Glutamatergic neuron (in vitro differentiated cells): ENCODE data around the gene ASF1A. TPM values are rescaled to one million over a fixed set of nuclear protein-coding genes. Genes with fewer than 3 reads are reported as not detected.

ENCODE experiments used
- DNase-seq: peaks from one replicate; pipeline ENCODE4 v3.0.0; 2022
- H3K27ac Mint-ChIP-seq: one replicate; pipeline ENCODE4 v1.8.0; 2020; ENCODE audit warnings: mild to moderate bottlenecking, mixed read lengths, inconsistent platforms; ENCODE audit not compliant: unreplicated experiment
- H3K27me3 Mint-ChIP-seq: one replicate; pipeline ENCODE4 v1.8.0; 2020; ENCODE audit warnings: mild to moderate bottlenecking, moderate library complexity, mixed read lengths, inconsistent platforms; ENCODE audit not compliant: unreplicated experiment
- H3K36me3 Mint-ChIP-seq: one replicate; pipeline ENCODE4 v1.8.0; 2020; ENCODE audit warnings: mild to moderate bottlenecking, mixed read lengths, inconsistent platforms; ENCODE audit not compliant: unreplicated experiment
- H3K4me1 Mint-ChIP-seq: one replicate; pipeline ENCODE4 v1.8.0; 2020; ENCODE audit warnings: mild to moderate bottlenecking, low read depth, mixed read lengths, inconsistent platforms; ENCODE audit not compliant: unreplicated experiment
- H3K4me3 Mint-ChIP-seq: one replicate; pipeline ENCODE4 v1.8.0; 2020; ENCODE audit warnings: mild to moderate bottlenecking, mixed read lengths, inconsistent platforms; ENCODE audit not compliant: unreplicated experiment
- H3K9me3 Mint-ChIP-seq: one replicate; pipeline ENCODE4 v1.8.0; 2020; ENCODE audit warnings: mild to moderate bottlenecking, moderate library complexity, mixed read lengths, inconsistent platforms; ENCODE audit not compliant: unreplicated experiment
- CTCF ChIP-seq: fragments of 200-600 bp; sonication (generic); IDR thresholded peaks from one replicate; pipeline ENCODE4 v1.5.0; 2021; ENCODE audit not compliant: partially characterized antibody, unreplicated experiment
- total RNA-seq: library from RNA; stranded (reverse); fragmentation: NEBNext Ultra II Directional; extraction: Animal tissue kit (Norgen Biotek cat#: 25700); gene quantifications from one replicate; pipeline ENCODE4 v1.2.1, GENCODE V29; 2021; ENCODE audit not compliant: unreplicated experiment

Gene ASF1A
- total RNA-seq, 1 donor from 2014 or later = 56.1 TPM

GRCh38 chr6:118872318-118872717 lies 21.6 kb upstream of the ASF1A start:
- Mint-ChIP-seq H3K4me3 (no peak overlapping the region), H3K36me3 (peaks cover 9% of the 10 kb centered on the region), H3K9me3 (peaks cover 2% of the 10 kb centered on the region), H3K4me1 (no peaks in the 10 kb centered on the region), H3K27me3 (no peaks in the 10 kb centered on the region), H3K27ac (no peak overlapping the region)
- TF ChIP-seq CTCF = no peak
- no peak for DNase-seq

- TF ChIP-seq CTCF = no peak
- H3K36me3 Mint-ChIP-seq = peaks cover 9% of the 10 kb centered on the region
- DNase-seq = no peak
- H3K9me3 Mint-ChIP-seq = peaks cover 2% of the 10 kb centered on the region
- H3K4me1 Mint-ChIP-seq = no peaks in the 10 kb centered on the region
- no peak overlapping the region for H3K27ac Mint-ChIP-seq
- H3K27me3 Mint-ChIP-seq = no peaks in the 10 kb centered on the region
- H3K4me3 Mint-ChIP-seq = no peak overlapping the region
Measured at GRCh38 chr6:118872726-118873125, 21.2 kb upstream of the ASF1A start.

GRCh38 chr6:118873239-118873638 lies 20.7 kb upstream of the ASF1A start:
- Mint-ChIP-seq H3K27me3 (no peaks in the 10 kb centered on the region), H3K9me3 (peaks cover 2% of the 10 kb centered on the region), H3K4me1 (no peaks in the 10 kb centered on the region), H3K27ac (no peak overlapping the region), H3K4me3 (no peak overlapping the region), H3K36me3 (peaks cover 9% of the 10 kb centered on the region)
- no peak for TF ChIP-seq CTCF
- DNase-seq = no peak

GRCh38 chr6:118875672-118876071 lies 18.3 kb upstream of the ASF1A start:
- H3K4me3 Mint-ChIP-seq = no peak overlapping the region
- no peaks in the 10 kb centered on the region for H3K9me3 Mint-ChIP-seq
- H3K36me3 Mint-ChIP-seq = peaks cover 4% of the 10 kb centered on the region
- no peak for DNase-seq
- no peaks in the 10 kb centered on the region for H3K4me1 Mint-ChIP-seq
- no peaks in the 10 kb centered on the region for H3K27me3 Mint-ChIP-seq
- no peak overlapping the region for H3K27ac Mint-ChIP-seq
- no peak for TF ChIP-seq CTCF

- Mint-ChIP-seq H3K27me3 (no peaks in the 10 kb centered on the region), H3K9me3 (no peaks in the 10 kb centered on the region), H3K4me1 (no peaks in the 10 kb centered on the region), H3K4me3 (no peak overlapping the region), H3K36me3 (peaks cover 4% of the 10 kb centered on the region), H3K27ac (no peak overlapping the region)
- no peak for TF ChIP-seq CTCF
- DNase-seq = no peak
Measured at GRCh38 chr6:118876198-118876597, 17.8 kb upstream of the ASF1A start.
